ENCODE results near the gene GTF3A. TPM values are rescaled to one million over a fixed set of nuclear protein-coding genes. Genes with fewer than 3 reads are reported as not detected.

GTF3A gene
- total and polyA plus RNA-seq, 2 experiments from 2014 or later: 109 to 190 TPM

- TF ChIP-seq EZH2phosphoT487 (IDR thresholded peaks at IDR 0.05; ENCODE audit: unreplicated experiment): no peak
- TF ChIP-seq, protein P1, sequence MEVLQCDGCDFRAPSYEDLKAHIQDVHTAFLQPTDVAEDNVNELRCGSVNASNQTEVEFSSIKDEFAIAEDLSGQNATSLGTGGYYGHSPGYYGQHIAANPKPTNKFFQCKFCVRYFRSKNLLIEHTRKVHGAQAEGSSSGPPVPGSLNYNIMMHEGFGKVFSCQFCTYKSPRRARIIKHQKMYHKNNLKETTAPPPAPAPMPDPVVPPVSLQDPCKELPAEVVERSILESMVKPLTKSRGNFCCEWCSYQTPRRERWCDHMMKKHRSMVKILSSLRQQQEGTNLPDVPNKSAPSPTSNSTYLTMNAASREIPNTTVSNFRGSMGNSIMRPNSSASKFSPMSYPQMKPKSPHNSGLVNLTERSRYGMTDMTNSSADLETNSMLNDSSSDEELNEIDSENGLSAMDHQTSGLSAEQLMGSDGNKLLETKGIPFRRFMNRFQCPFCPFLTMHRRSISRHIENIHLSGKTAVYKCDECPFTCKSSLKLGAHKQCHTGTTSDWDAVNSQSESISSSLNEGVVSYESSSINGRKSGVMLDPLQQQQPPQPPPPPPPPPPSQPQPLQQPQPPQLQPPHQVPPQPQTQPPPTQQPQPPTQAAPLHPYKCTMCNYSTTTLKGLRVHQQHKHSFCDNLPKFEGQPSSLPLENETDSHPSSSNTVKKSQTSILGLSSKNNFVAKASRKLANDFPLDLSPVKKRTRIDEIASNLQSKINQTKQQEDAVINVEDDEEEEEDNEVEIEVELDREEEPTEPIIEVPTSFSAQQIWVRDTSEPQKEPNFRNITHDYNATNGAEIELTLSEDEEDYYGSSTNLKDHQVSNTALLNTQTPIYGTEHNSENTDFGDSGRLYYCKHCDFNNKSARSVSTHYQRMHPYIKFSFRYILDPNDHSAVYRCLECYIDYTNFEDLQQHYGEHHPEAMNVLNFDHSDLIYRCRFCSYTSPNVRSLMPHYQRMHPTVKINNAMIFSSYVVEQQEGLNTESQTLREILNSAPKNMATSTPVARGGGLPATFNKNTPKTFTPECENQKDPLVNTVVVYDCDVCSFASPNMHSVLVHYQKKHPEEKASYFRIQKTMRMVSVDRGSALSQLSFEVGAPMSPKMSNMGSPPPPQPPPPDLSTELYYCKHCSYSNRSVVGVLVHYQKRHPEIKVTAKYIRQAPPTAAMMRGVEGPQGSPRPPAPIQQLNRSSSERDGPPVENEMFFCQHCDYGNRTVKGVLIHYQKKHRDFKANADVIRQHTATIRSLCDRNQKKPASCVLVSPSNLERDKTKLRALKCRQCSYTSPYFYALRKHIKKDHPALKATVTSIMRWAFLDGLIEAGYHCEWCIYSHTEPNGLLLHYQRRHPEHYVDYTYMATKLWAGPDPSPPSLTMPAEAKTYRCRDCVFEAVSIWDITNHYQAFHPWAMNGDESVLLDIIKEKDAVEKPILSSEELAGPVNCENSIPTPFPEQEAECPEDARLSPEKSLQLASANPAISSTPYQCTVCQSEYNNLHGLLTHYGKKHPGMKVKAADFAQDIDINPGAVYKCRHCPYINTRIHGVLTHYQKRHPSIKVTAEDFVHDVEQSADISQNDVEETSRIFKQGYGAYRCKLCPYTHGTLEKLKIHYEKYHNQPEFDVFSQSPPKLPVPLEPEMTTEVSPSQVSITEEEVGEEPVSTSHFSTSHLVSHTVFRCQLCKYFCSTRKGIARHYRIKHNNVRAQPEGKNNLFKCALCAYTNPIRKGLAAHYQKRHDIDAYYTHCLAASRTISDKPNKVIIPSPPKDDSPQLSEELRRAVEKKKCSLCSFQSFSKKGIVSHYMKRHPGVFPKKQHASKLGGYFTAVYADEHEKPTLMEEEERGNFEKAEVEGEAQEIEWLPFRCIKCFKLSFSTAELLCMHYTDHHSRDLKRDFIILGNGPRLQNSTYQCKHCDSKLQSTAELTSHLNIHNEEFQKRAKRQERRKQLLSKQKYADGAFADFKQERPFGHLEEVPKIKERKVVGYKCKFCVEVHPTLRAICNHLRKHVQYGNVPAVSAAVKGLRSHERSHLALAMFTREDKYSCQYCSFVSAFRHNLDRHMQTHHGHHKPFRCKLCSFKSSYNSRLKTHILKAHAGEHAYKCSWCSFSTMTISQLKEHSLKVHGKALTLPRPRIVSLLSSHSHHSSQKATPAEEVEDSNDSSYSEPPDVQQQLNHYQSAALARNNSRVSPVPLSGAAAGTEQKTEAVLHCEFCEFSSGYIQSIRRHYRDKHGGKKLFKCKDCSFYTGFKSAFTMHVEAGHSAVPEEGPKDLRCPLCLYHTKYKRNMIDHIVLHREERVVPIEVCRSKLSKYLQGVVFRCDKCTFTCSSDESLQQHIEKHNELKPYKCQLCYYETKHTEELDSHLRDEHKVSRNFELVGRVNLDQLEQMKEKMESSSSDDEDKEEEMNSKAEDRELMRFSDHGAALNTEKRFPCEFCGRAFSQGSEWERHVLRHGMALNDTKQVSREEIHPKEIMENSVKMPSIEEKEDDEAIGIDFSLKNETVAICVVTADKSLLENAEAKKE (CRISPR knock-in tag; IDR thresholded peaks at IDR 0.05): no peak
Observed at GRCh38 chr13:27384285-27384684, 40.1 kb upstream of the GTF3A start (continued).

- Histone ChIP-seq H2AFZ (peak overlapping the region; percentile 87), H4K20me1 (replicated peaks; ENCODE audit: insufficient read depth) (no peaks in the 10 kb centered on the region), H3K79me2 (replicated peaks; ENCODE audit: insufficient read depth) (no peaks in the 10 kb centered on the region), H3K36me3 (ENCODE audit: insufficient read depth) (no peaks in the 10 kb centered on the region), H3K4me2 (no peak overlapping the region), H3K9me2 (ENCODE audit: insufficient read depth) (no peaks in the 10 kb centered on the region), H3K4me1 (ENCODE audit: insufficient read depth) (peaks cover 9% of the 10 kb centered on the region; the same call in 1 of the 2 replicates), H3F3A (replicated peaks; ENCODE audit: low read depth) (no peaks in the 10 kb centered on the region), H3K27ac (ENCODE audit: low read depth) (no peak overlapping the region), H3K4me3 (no peak overlapping the region), H3K27me3 (ENCODE audit: insufficient read depth) (no peaks in the 10 kb centered on the region)
- Mint-ChIP-seq H3K27me3 (ENCODE audit: insufficient read depth, low read depth, poor library complexity) (peaks cover 20% of the 10 kb centered on the region), H3K36me3 (ENCODE audit: low read depth) (no peaks in the 10 kb centered on the region), H3K4me3 (no peak overlapping the region), H3K27ac (no peak overlapping the region), H3K4me1 (peaks cover 17% of the 10 kb centered on the region), H3K9me3 (no peaks in the 10 kb centered on the region)
- no peak for DNase-seq (ENCODE audit: low spot score)
- no peak for ATAC-seq
- TF ChIP-seq, protein P2, sequence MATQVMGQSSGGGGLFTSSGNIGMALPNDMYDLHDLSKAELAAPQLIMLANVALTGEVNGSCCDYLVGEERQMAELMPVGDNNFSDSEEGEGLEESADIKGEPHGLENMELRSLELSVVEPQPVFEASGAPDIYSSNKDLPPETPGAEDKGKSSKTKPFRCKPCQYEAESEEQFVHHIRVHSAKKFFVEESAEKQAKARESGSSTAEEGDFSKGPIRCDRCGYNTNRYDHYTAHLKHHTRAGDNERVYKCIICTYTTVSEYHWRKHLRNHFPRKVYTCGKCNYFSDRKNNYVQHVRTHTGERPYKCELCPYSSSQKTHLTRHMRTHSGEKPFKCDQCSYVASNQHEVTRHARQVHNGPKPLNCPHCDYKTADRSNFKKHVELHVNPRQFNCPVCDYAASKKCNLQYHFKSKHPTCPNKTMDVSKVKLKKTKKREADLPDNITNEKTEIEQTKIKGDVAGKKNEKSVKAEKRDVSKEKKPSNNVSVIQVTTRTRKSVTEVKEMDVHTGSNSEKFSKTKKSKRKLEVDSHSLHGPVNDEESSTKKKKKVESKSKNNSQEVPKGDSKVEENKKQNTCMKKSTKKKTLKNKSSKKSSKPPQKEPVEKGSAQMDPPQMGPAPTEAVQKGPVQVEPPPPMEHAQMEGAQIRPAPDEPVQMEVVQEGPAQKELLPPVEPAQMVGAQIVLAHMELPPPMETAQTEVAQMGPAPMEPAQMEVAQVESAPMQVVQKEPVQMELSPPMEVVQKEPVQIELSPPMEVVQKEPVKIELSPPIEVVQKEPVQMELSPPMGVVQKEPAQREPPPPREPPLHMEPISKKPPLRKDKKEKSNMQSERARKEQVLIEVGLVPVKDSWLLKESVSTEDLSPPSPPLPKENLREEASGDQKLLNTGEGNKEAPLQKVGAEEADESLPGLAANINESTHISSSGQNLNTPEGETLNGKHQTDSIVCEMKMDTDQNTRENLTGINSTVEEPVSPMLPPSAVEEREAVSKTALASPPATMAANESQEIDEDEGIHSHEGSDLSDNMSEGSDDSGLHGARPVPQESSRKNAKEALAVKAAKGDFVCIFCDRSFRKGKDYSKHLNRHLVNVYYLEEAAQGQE (IDR thresholded peaks at IDR 0.05; ENCODE audit: unreplicated experiment): no peak
- TF ChIP-seq STAT1 (IDR thresholded peaks at IDR 0.05; ENCODE audit: unreplicated experiment) (no peak), POLR2AphosphoS5 (IDR thresholded peaks at IDR 0.05; ENCODE audit: low read depth) (no peak), JUNB (IDR thresholded peaks at IDR 0.05; ENCODE audit: unreplicated experiment) (no peak), ZNF331 (CRISPR knock-in tag; IDR thresholded peaks at IDR 0.05; ENCODE audit: low read depth) (no peak), CREB1 (CRISPR knock-in tag; IDR thresholded peaks at IDR 0.05; ENCODE audit: low read depth) (no peak), EZH2phosphoT487 (IDR thresholded peaks at IDR 0.05; ENCODE audit: unreplicated experiment) (no peak), EZH2 (IDR thresholded peaks at IDR 0.05; ENCODE audit: low read depth, unreplicated experiment) (no peak), CTCF (conservative IDR thresholded peaks at IDR 0.05; ENCODE audit: low read depth in 2 of 2) (no peak)
Observed at GRCh38 chr13:27388241-27388640, 36.2 kb upstream of the GTF3A start.

Data from GM23338 (cell line).